Pancreas (tissue), 10 donors: ENCODE results near the gene KLHL26. TPM values are rescaled to one million over a fixed set of nuclear protein-coding genes. Genes with fewer than 3 reads are reported as not detected.

Experiments
- ATAC-seq, 4 donors: fragments of 200-7000 bp; cut with Tn5 transposase; one replicate each; pipeline versions ENCODE4 v1.8.0 to v1.9.1; 2020; ENCODE audit warnings: mild to moderate bottlenecking in 4 of 4, moderate library complexity in 4 of 4
- DNase-seq, 6 donors: peaks; one replicate each; pipeline ENCODE4 v3.0.0-alpha.2; 2020
- FAIRE-seq: peaks from 2 replicates; lab custom pipeline; 2012; peaks lifted over from hg19 to GRCh38; lab: Jason Lieb, UNC
- H3K27ac ChIP-seq, 4 donors: fragments of 200-600 bp; sonication (generic); 1 replicate in 3 of 4; 2 replicates in 1 of 4; pipeline versions ENCODE4 v1.5.0 to v1.8.0; 2020
- H3K27me3 ChIP-seq, 4 donors: fragments of 200-600 bp; one replicate each; pipeline ENCODE4 v1.8.0; 2021
- H3K36me3 ChIP-seq, 3 donors: fragments of 200-600 bp; sonication (generic) in 1 of 3; one replicate each; pipeline versions ENCODE4 v1.5.0 to v1.8.0; 2020 to 2021
- H3K4me1 ChIP-seq, 3 donors: fragments of 200-600 bp; one replicate each; pipeline ENCODE4 v1.8.0; 2021
- H3K4me3 ChIP-seq, 4 donors: fragments of 200-600 bp; sonication (generic) in 2 of 4; one replicate each; pipeline versions ENCODE4 v1.5.0 to v1.8.0; 2020 to 2021
- H3K9me3 ChIP-seq, 4 donors: fragments of 200-600 bp; one replicate each; pipeline ENCODE4 v1.8.0; 2021
- CTCF ChIP-seq, 4 donors: fragments of 200-600 bp; sonication (generic) in 3 of 4; IDR thresholded peaks; one replicate each; pipeline versions ENCODE4 v1.5.0 to v1.8.0; 2021; ENCODE audit warnings: antibody characterized with exemption in 4 of 4
- WGBS, 2 donors: extraction: QIAGEN DNeasy Blood & Tissue Kit; methylation state at CpG; one replicate each; pipeline ENCODE4 v1.1.7; 2013; 5-methylcytosine and 5-hydroxymethylcytosine counted together
- intact Hi-C, 3 donors: fragments of 100-400 bp; cut with DNase I; formaldehyde crosslinking; loops; one replicate each; pipeline versions ENCODE4 v1.11.1 to v1.14.2; 2022
- polyA plus RNA-seq, 2 donors: library from polyadenylated mRNA; stranded (reverse); fragments of 200-250 nt; gene quantifications; one replicate each; pipeline ENCODE4 v1.2.3, GENCODE V29; 2013
- total RNA-seq, 6 donors: library from RNA; stranded (reverse); fragmentation: NEBNext Ultra II Directional in 4 of 6; extraction: Animal tissue kit (Norgen Biotek cat#: 25700) in 4 of 6; gene quantifications; one replicate each; pipeline versions ENCODE4 v1.2.1 to v1.2.4, GENCODE V29; 2021 to 2023
- donor health status: healthy with polysubstance abuse.
- donor health status: DM: no; HTN: no; CAD: no; lungs with moderate emphysema.
- donor health status: DM: no; HTN: no; CAD: no.
- donor health status: control.
- donor health status: control.
- donor health status: Bipolar disorder and iron deficiency.
- donor health status: DM: yes; HTN: yes; CAD: no.
- donor health status: DM: no; HTN: no; CAD: no.
- donor health status: DM: no; HTN: no; CAD: no.
- donor health status: DM: yes; HTN: yes; CAD: no.

The KLHL26 gene
- total and polyA plus RNA-seq, 8 donors, result 3.2 to 7.8 (median 5.0) TPM

- H3K36me3 ChIP-seq, result peaks cover 0 to 19% (median 7%) of the 10 kb centered on the region in 3 donors
- H3K9me3 ChIP-seq, result no peaks in the 10 kb centered on the region
- intact Hi-C loops, result no loop called here
- DNase-seq (peak in 1 of 6 donors; percentile 66), ATAC-seq (no peak), FAIRE-seq (no peak)
- no peaks in the 10 kb centered on the region for H3K27me3 ChIP-seq
- TF ChIP-seq CTCF (IDR thresholded peaks at IDR 0.05), result no peak
- H3K4me1 ChIP-seq, result no peaks in the 10 kb centered on the region
- H3K4me3 ChIP-seq, result no peak overlapping the region
- 95 to 96% methylated on average over 58 of the region's 58 CpGs for WGBS, 2 donors
- no peak overlapping the region for H3K27ac ChIP-seq
Measured at GRCh38 chr19:18668744-18669523, 32.1 kb downstream of the KLHL26 start.

DNA sequence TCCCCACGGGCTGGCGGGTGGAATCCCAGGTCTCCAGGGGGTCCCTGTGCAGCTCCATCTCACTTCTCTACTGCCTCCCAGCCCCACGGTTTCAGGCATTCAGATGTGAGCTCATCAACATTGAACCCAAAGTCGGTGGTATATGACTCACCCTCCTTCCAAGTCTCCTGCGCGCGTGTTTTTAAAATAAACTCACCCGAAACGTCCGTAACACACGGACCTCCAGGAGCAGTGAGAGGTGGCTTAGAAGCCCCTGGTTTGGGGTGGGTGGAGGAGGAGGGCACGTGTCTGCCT is 32.6 kb downstream of the KLHL26 start:
- DNase-seq (no peak), ATAC-seq (no peak), FAIRE-seq (no peak)
- no peaks in the 10 kb centered on the region for H3K27me3 ChIP-seq
- 84 to 86% methylated on average over 12 of the region's 12 CpGs for WGBS, 2 donors
- intact Hi-C loops, result no loop called here
- H3K4me3 ChIP-seq, result no peak overlapping the region
- H3K27ac ChIP-seq, result no peak overlapping the region
- no peaks in the 10 kb centered on the region for H3K9me3 ChIP-seq
- H3K4me1 ChIP-seq, result no peaks in the 10 kb centered on the region
- peaks cover 0 to 19% (median 7%) of the 10 kb centered on the region in 3 donors for H3K36me3 ChIP-seq
- TF ChIP-seq CTCF (IDR thresholded peaks at IDR 0.05), result no peak

DNA sequence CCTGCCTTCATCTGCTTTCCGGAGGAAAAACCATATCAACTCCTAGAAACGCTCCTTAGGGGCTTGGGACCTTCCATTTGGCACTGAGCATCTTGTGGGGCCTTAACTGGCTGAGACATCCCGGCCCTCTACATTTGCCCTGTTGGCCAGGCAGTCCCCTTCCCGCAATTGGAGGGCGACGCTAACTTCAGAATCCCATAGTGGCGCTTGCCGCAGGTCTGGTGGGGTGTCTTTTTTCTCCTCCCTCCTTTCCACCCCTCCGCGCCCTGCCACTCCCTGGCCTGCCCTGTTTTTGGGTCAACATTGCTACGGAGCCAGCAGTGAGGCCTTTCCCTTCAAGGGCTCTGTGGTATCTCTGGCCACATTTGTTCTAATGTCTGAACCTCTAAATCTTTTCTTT is 33.1 kb downstream of the KLHL26 start:
- Histone ChIP-seq H3K9me3 (no peaks in the 10 kb centered on the region), H3K27me3 (no peaks in the 10 kb centered on the region), H3K4me1 (no peaks in the 10 kb centered on the region), H3K4me3 (no peak overlapping the region), H3K27ac (no peak overlapping the region), H3K36me3 (peaks cover 0 to 19% (median 7%) of the 10 kb centered on the region in 3 donors)
- no peak for TF ChIP-seq CTCF (IDR thresholded peaks at IDR 0.05)
- 88 to 93% methylated on average over 11 of the region's 11 CpGs for WGBS, 2 donors
- no peak for FAIRE-seq
- intact Hi-C loops, result no loop called here
- no peak for ATAC-seq
- DNase-seq, result no peak

GRCh38 chr19:18670312-18670711 is 33.5 kb downstream of the KLHL26 start:
- 89% methylated on average over 13 of the region's 13 CpGs for WGBS, 2 donors
- FAIRE-seq (no peak), ATAC-seq (no peak)

More at GRCh38 chr19:18670312-18670711, 33.5 kb downstream of the KLHL26 start:
- Histone ChIP-seq H3K9me3 (no peaks in the 10 kb centered on the region), H3K4me1 (no peaks in the 10 kb centered on the region), H3K27me3 (no peaks in the 10 kb centered on the region), H3K4me3 (no peak overlapping the region), H3K36me3 (peaks cover 0 to 19% (median 7%) of the 10 kb centered on the region in 3 donors), H3K27ac (no peak overlapping the region)
- TF ChIP-seq CTCF (IDR thresholded peaks at IDR 0.05), result no peak
- no peak for DNase-seq
- intact Hi-C loops, result no loop called here
